GM18526 (cell line): ENCODE measurements around the gene MYO1H.

Source experiments
- POLR2A ChIP-seq: IDR thresholded peaks from 3 replicates; pipeline ENCODE4 v1.6.1; 2011; ENCODE audit not compliant: insufficient read length; ENCODE audit errors: extremely low read depth

Gene MYO1H

DNA sequence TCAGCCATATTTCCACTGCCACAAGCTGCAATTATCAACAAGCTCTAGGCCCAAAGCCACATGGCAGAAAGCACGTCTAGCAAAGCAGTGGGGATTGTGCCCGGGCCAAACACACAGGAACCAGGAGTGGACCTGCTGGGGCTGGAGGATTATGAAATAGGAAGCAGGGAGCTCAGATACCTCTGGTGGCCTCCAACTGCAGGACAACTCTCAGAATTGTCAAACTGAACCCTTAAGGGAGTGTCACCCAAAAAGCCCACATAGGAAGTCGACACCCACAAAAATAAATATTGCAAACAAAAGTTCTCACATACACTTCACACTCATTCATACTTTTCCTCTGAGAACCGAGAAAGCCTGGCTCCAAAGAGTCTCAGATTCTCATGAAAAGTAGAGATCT is 103.3 kb downstream of the MYO1H start:
- TF ChIP-seq POLR2A, result no peak

DNA sequence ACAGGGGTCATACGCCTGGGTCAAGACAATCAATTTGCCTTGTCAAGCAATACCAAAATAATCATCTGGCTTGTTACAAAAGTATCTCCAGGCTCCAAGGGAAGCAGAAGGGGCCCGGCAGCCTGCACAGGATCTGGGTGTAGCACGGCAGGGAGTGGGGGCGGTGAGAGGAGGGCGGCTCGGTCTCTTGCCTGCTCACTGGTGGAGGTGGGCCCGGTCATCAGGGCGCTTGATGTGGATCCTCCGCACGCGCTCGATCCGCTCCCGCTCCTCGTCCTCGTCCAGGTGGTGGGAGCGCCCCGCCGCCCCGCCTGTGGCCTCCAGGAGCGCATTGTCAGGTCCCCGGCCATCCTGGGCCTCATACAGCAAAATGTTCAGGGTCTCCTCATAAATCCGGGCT is 103.7 kb downstream of the MYO1H start:
- no peak for TF ChIP-seq POLR2A

DNA sequence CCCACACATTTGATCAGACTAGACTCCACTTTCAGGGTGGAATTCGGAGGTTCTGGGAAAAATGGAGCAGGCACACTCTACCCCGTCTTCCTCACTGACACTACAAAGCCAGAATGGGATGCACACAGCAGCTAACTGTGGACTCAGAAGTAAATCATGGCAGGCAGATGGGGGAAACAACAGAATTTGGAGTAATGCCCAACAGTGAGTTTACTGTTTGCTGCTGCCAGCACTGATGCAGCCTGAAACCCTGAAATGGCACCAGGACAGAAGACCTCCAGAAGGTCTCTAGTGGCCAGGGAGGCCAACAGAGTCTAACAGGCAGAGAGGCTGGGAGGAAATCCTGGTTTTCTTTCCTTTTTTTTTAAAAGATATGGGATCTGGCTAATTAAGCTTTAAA is 104.8 kb downstream of the MYO1H start:
- TF ChIP-seq POLR2A, result no peak

DNA sequence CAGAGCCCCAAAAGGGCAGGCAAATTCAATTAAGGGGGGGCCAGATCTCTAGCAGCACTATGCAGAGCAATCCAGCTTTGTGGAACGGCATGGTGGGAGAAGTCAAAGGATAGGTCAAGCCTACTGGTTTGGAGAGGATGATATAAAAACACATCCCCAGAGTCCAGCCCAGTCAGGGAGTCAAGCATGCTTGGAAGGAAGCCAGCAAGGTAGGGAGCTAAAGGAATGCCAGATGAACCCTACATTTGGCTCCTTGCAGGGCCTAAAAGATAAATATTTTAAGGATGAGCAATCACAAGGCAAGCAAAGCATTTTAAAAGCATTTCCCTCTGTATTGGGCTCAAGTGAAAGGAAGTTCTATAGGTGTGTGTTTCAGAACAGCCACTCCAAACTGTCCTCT is 108.0 kb downstream of the MYO1H start:
- TF ChIP-seq POLR2A, result no peak

DNA sequence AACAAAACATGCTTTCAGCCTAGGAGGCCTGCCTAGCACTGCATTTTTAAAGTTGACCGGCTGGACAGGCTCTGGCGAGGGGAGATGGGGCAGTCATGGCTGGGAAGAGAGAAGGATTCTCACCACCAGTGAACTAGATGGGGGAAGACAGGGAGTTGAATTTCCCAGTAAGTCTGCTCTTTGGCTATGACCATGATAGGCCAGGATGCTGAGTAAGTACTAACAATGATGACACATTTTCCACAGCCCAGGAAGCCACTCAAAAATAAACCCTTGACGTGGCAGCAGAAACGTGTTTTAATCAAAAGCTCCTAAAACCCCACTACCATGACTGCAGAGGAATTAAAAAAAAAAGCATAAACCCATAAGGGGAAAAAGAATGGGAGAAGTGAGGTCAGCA is 110.4 kb downstream of the MYO1H start:
- no peak for TF ChIP-seq POLR2A

DNA sequence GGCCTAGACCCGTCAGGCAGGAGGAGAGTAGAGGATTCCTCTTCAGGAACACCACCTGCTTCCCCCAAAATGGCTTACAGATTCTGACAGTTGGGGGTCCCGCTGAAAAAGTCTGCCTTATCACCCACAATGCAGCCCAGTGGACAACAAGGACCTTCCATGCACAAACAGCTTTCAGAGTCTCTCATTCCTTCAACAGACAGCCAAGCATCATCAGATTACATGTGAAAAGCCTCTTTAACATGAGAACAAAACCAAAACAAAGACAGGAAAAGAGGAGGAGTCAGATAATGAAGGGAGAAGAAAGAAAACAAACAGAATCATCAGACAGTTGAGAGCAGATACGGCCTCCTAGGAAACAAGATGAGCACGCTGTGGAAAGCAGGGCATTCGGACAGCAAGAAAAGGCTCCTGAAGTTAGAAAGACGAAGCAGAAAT is 111.1 kb downstream of the MYO1H start:
- TF ChIP-seq POLR2A, result no peak

DNA sequence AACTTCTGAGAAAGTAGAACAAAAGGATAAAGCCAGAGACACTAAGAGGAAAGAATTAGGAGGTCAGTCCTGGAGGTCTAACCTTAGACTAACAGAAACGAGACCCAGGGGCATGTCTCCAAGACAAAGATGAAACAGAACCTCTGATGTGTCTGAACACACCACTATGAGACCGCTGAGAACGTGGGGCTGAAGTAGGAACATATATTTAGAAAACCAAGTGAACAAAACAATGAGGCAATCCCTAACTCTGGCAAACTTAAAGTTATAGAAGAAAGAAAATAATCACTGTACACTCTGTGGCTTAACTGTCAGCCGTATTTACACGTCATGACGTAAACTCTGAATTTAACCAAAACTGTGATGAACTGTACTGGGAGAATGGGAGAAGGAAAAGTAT is 111.5 kb downstream of the MYO1H start:
- TF ChIP-seq POLR2A, result no peak

DNA sequence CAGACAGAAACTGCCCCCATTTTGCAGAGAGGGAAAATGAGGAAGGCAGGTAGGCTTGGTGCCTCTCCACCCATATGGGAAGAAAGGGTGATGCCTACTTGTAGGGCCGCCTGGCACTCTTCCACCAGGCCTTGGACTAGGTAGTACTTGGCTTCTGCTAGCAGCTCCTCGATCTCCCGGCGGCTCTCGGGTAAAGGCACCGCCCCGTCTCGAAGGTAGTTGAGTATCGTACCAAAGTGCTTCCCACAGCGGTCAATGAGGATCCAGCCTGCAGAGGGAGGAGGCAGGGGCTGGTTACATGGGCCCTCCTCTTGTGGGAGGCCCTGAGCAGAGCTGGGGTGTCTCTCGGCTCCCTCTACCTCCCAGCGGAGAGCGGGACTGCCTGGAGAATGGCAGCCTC is 112.8 kb downstream of the MYO1H start:
- TF ChIP-seq POLR2A, result no peak

DNA sequence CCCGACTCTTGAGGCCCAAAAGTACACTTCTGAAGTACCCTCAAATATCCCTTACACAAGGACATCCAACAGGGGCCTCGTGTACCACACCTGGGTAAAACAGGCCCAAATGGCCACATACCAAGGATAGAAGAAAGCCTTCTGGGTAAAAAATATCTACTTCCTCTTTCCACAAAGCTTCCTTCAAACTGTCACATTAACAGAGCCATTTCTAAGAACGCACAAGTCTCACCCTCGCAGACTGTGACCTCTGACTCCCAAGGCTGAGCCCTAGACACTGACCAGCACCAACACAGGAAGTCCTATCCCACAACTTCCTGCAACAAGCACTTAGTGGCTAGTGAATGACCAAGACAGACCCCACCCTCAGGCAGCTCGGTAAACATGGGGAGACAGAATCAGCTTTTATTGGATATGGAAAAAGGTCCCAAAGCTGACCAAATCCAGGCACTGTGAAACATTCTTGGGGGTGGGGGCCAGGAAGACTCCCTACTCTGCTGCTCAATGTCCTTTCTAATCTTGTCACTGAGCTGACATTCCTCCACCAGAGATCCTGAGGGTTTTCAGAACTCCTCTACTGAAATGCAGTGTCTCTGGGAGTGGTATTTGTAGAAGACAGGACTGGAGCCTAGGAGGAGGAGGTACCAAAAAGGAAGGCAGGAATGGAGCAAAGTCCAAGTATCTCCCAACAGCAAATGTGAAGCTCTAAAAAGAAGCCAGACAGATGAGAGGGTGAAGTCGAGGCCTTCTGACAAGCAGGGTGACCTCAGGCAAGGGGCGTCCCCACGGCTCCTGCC is 113.5 kb downstream of the MYO1H start:
- TF ChIP-seq POLR2A, result no peak

DNA sequence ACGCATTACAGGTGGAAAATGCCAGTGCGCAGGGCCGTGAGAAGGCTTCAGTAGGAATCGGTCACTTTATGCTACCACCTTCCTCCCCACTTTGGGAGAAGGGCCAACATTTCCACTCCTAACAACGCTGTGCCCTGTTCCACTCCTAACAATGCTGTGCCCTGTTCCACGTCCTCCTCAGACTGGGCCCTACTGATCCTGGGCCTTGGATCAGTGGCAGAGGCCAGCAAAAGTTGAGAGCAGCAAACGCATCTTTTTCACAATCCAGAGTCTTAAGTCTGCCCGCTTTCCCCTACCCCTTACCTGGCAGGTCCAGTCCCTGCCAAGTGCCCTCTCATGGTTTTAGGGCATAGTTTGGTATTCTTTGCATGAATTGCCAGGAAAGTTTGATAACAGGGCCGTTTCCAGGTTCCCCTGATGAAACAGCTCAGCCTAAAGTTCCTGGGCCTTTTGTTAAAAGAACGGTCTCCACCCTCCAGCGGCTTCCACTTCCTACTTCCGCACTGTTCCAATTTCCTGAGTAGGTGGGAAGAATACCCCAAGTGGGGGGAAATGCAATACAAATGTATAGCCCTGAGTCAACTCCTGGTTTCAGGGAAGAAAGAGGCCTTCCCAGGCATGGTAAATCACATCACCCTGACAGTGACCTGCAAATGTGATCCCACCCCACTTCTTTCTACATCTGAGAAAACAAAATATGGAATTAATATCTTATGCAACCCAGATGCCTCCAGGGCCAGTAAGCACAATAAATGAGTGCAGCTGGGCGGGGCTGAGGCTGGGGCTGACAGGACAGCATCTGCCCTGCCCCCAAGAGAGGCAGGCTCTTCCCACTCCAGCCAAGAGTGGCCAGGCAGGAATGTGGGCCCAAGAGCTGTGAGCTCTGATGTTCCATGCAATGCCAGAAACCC is 114.4 kb downstream of the MYO1H start:
- no peak for TF ChIP-seq POLR2A

DNA sequence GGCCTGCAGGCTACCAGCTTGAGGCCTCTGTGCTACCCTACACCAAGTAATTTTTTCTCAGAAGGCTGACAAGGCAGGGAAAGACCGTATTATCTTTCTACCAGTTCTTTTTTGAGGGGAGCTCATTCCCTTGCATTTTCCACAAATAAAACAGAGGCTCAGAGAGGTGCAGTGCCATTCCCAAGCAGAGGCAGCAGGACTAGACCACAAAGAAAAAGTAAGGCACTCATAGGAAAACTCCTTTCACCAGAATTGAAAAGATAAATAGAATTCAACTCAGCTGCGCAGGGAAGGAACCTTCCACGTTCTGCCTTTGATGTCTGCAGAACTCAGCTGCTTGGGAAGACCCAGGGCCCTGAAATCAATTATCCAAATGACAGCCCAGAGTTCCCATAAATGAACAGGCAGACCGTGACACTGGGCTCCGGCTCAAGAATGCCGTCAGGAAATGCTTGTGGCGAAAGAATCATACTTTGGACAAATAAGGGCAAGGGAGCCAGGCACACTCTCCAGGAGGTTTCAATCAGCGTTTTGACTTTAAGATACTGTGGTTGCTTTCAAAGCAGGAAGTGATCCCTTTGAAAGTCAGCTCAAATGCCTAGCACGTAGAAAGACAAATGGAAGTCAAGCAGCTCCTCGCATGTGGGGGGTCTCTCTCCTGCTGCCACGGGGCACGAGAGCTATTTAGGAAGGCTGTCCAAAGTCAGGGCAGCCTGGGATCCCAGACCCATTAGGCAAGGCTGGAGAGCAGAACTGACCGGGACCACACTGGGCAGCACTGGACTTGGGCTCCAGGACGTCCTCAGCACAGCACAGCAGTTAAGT is 115.4 kb downstream of the MYO1H start:
- TF ChIP-seq POLR2A, result no peak

DNA sequence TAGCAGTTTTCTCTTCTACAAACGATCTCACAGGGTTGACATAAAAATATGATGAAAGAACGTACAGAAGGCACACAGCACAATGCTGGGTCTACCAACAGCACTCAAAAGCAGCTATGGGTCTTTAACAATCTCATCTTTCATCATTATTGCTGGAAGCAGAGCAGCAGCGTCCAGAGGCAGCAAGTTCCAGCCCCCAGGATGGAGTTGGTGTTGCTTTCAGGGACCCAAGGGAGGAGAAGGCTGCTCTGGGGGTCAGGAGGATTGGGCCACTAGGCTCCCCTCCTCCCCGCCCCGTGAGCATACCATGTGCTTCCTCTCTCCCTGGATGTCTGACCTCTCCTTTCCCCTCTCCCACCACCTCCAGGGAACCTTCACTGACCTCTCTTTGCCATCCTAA is 116.1 kb downstream of the MYO1H start:
- no peak for TF ChIP-seq POLR2A

DNA sequence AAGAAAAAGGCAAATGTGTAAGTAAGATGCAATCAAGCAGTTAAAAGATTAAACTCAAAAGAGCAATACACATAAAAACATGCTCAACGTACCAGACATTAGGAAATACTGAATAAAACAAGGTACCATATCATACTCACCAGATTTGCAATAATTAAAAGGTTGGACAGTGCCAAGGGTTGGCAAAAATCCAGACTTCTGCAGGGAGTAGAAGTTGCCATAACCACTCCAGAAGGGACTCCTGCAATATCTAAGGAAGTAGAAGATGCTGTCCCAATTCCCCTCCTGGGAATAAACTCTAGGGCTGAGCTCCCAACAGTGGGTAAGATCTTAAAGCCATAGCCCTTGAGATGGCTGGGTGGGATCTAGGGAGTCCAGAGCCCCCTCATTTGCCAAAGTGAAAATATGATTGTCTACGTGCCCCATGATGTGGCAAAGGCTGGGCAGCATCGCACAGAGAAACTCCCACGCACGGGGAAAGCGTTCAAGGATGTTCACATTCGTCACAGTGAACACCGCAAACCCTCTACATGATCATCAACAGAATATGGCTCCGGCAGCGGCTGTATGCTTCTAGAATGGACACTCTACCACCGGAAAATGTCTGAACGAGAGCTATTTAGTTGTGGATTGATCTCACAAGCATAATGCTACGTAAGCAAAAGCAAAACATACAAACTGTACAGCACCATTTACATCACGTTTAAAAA is 117.1 kb downstream of the MYO1H start:
- no peak for TF ChIP-seq POLR2A

DNA sequence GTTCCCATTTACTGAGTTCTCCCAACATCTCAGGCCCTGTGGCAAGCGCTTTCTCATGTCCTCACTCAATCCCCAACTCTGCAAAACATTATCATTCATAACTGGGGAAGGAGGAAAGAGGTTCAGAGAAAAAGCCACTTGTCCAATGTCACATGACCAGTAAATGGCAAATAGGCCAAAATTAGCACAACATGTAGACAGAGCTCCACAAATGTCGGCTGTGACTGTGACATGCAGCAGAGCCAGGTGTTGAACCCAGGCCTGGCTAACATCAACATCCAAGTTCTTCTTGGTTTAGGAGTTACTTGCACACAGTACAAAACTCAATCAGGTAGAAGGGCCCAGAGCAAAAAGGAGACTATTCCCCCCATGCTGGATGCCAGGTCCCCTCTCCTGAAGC is 118.6 kb downstream of the MYO1H start:
- no peak for TF ChIP-seq POLR2A

DNA sequence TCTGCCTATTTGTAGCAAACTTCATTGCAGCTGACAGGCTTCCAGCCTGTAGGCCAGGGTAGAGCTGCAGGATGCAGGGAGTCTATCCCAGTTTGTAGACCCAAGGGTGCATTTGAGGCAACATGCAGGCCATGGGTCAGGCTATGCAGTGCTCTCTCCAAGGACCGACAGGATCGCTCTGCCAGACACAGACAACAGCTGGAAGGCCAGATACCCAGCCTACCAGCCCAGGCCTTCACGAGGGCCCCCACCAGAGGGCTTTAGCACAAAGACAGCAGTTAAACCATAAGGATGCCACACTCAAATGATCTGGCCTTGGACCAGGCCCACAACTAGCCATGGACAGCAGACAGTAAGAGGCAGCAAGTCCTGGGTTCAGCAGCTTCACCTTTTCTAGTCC is 119.1 kb downstream of the MYO1H start:
- TF ChIP-seq POLR2A, result no peak

DNA sequence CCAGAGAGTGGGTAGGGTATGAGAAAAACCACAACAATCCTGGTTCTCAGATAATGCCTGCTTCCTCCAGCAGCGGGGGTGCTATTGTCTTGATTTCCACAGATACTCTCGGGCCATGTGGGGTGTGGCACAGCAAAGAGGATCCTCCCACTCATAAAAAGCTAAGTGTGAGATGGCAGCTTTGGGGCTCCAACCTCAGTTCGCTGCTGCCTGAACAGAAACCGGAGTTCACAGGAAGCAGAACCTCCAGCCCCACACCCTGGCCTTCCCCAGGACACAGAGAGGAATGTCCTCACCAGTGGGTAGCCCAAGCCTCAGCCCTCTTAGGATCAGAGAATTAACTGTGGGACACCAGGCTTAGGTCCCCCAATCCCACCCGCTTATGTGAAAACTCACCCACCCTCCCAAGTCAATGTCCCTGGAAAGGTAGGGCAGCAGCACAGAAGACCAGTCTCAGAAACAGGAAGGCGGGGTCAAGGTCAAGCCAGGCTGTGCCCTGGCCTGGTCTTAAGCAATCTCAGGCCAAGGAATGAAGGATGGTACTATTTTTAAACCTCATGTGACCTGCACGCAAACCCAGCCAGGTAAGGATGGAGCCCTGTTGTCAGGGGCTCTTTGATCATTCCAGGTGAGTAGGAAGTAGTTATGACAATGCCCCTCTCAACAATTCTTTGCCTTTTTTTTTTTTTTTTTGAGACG is 120.4 kb downstream of the MYO1H start:
- no peak for TF ChIP-seq POLR2A
